ENCODE measurements around the gene GRIK5. TPM values are rescaled to one million over a fixed set of nuclear protein-coding genes. Genes with fewer than 3 reads are reported as not detected.
"Not testable (repeated sequence)": the region's sequence is repeated elsewhere in the genome, so short reads cannot be mapped to it uniquely, and the experiment has no call there.

GRIK5 gene
- total RNA-seq, result 9.2 TPM

DNA sequence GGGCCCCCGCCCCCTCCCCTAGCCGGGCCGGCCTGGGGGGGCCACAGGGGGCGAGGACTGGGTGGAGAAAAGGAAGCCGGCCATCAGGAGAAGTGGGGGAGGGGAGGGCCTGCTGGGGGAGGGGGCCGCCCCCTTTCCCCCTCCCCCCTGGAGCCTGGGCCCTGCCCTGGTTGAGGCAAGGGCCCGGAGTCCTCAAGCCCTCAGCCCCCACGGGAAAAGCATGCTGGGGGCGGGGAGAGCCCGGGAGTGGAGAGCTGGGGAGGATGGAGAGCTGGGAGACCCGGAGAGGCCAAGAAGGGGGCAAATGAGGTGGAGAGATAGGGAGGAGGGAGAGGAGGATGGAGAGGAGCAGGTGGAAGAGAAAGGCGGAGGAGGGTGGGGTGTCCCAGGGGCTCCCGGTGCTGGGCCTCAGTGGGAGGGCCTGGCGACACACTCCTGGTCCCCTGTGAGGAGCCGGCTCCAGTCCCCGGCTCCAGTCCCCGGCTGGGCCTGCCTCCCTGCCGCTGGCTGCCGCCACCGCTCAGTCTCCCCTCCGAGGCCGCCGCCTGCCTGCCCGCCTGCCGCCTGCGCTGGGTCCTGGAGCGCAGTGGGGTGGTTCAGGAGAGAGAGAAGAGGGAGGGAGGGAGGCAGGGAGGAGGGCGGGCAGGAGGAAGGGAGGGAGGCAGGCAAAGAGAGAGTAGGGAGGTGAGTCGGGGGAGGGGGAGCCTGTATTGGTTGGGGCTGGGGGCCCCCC is at the start of gene GRIK5:
Gene GRIK5, minus strand, starts transcription at position 588 of the 733 bp plus-strand sequence. CDS start 4,436 bp downstream, outside the sequence.
- ATAC-seq (peak; percentile 51), DNase-seq (ENCODE audit: low spot score) (no peak)
- intact Hi-C loops (cut with DNase I), result no loop called here

- no peak for DNase-seq (ENCODE audit: low spot score)
- intact Hi-C loops (cut with DNase I), result no loop called here
- ATAC-seq, result no peak
Observed at GRCh38 chr19:42117076-42117475, 47.1 kb upstream of the GRIK5 start.

DNA sequence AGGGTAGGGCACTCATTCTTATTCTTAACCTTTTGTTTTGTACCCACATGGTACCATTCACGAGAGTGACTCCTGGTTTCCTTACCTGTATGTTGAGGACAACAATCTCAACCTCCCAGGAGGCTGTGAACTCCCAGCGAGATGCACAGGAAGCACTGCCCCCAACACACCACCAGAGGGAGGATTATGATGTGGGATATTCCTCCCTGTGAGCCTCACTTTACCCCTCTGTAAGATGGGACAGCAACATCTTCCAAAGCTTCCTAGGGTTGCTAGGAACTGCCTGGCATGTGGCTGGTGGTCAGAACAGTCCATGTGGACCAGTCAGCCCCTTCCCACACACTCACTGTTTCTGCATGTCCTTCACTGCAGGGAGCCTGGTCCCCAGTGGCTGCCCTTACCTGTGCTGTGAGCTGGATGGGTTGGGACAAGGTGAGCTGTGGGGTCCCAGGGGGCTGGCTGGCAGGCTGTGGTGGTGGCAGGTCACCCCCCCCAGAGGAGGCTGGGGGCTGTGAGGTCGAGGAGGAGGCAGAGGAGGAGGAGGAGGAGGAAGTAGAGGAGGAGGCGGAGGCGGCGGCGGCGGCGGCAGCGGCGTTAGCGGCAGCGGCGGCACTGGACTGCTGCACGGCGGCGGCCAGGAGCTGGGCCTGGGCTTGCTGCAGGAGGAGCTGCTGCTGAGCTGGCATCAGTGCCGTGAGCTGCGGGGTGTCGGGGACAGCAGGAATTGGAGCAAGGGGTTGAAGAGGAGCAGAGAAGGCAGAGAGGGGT is 46.5 kb upstream of the GRIK5 start:
- no peak for ATAC-seq
- intact Hi-C loops (cut with DNase I), result no loop called here
- no peak for DNase-seq (ENCODE audit: low spot score)

DNA sequence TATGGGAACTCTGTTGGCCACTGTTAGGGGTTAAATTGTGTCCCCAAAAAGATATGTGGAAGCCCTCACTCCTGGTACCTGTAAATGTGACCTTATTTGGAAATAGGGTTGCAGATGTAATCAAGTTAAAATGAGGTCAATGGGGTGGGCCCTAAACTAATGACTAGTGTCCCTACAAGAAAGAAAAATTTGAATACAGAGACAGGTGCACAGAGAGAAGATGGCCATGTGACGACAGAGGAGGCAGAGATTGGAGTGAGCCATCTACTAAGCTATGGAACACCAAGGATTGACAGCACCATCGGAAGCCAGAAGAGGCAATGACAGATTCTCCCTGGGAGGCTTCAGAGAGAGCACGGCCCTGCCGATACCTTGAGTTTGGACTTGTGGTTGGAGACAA is 45.7 kb upstream of the GRIK5 start:
- intact Hi-C loops (cut with DNase I), result no loop called here
- ATAC-seq (no peak), DNase-seq (ENCODE audit: low spot score) (no peak)

GRCh38 chr19:42115219-42115618 is 45.2 kb upstream of the GRIK5 start:
- ATAC-seq, result no peak
- intact Hi-C loops (cut with DNase I), result no loop called here
- no peak for DNase-seq (ENCODE audit: low spot score)

- ATAC-seq (no peak), DNase-seq (ENCODE audit: low spot score) (no peak)
- intact Hi-C loops (cut with DNase I), result no loop called here
Observed at GRCh38 chr19:42114412-42114811, 44.4 kb upstream of the GRIK5 start.

- intact Hi-C loops (cut with DNase I), result no loop called here
- DNase-seq (ENCODE audit: low spot score) (no peak), ATAC-seq (peak; percentile 70)
Observed at GRCh38 chr19:42113641-42114348, 43.8 kb upstream of the GRIK5 start.

GRCh38 chr19:42111811-42112210 is 41.8 kb upstream of the GRIK5 start:
- ATAC-seq (no peak), DNase-seq (ENCODE audit: low spot score) (no peak)
- intact Hi-C loops (cut with DNase I), result no loop called here

DNA sequence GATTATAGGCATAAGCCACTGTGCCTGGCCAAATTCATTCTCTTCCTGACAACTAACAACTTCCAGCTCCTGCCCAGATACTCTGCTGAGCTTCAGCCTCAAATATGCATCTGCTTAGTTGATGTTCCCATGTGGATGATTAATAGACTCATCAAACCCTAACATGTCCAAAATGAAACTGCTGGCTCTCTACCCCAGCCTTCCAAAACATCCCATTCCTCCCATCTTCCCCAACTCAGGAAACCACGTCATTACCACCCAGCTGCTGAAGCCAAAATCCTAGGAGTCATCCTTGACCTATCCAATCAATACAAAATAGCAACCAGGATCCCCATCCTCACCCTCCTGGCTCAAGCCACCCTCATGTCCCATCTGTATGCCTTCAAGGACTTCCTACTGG is 41.4 kb upstream of the GRIK5 start:
- ATAC-seq (no peak), DNase-seq (ENCODE audit: low spot score) (no peak)
- intact Hi-C loops (cut with DNase I), result no loop called here

DNA sequence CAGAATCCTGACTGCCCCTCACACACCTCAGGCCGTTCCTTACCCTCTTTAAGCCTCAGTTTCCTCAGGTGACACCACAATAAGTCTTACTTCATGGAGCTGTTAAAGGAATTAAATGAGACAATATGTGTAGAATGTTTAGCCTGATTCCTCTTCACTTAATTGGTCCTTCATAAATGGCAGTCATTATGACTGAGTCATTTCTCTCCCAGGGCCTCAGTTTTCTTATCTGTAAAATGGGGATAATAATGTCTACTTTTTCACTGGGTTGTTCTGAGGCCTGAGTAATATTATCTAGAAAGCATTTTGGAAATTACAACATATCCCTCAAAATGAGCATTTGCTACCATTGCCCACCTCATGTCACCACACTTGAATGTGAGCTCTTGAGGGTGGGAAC is 40.7 kb upstream of the GRIK5 start:
- intact Hi-C loops (cut with DNase I), result no loop called here
- DNase-seq (ENCODE audit: low spot score), result no peak
- no peak for ATAC-seq

DNA sequence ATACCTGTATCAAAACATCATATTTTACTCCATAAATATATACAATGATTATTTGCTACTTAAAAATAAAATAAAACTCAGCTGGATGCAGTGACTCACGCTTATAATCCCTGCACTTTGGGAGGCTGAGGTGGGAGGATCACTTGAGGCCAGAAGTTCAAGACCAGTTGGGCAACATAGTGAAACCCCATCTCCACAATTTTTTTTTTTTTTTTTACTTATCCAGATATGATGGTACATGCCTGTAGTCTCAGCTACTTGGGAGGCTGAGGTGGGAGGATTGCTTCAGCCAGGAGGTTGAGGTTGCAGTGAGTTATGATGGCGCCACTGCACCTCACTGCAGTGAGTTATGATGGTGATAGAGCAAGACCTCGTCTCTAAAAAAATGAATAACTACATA is 39.9 kb upstream of the GRIK5 start:
- ATAC-seq, result no peak
- DNase-seq (ENCODE audit: low spot score), result no peak
- intact Hi-C loops (cut with DNase I), result no loop called here

DNA sequence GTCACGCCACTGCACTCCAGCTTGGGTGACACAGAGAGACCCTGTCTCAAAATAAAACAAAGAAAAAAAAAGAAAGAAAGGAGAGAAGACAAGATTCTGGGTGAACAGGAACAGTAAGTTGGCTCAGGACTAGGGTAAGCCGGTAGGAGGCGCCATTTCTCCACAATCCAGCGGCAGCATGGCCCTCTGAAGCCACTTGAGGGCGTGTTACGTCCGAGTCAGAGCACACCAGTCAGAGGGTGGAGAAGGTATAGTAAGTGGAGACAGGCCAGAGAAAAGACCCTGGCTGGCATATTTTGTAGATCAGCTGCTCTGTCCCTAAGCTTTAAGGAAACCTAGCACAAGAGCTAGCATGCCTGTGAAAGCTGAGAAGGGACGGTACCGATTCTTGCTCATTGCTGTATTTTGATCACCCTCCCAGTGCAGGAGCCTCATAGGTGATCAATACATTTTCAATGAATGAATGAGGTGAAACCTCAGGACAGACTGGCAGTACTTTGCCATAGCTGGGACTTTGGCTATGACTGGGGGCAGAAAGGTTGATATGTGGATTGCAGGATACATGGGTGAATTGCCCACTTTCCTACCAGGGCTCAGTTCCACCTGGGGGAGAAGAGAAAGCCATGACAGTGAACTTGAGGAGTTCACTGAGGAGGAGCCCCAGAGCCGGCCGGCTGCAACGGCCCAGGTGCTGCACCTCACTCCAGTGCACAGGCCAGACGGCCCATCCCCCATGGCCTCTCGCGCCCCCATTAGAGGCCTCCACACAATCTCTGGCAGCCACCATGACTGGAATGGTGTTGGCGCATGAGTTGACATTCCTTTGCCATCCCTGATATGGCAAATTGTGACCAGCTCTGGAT is 38.8 kb upstream of the GRIK5 start:
- DNase-seq (ENCODE audit: low spot score), result peak; percentile 85
- ATAC-seq, result peak; percentile 75
- intact Hi-C loops (cut with DNase I), result no loop called here

DNA sequence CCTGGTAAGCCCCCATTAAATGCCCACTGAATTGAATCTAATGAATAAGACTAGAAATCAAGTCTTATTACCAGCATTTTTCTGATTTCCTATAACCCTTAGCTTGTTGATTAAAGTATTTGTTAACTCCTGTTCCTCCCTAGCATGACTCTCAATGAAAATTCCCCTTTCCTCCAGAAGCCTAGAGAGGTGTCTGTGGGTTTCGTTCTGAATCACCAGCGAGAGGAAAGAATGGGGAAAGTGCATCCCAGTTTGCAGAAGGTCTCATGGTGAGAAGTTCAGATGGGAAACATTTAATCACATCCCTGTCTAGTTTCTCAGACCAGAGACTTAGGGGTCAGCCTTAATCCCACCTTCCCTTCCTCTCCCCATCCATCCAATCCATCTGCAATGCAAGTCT is 35.4 kb upstream of the GRIK5 start:
- ATAC-seq (no peak), DNase-seq (ENCODE audit: low spot score) (no peak)
- intact Hi-C loops (cut with DNase I), result no loop called here

DNA sequence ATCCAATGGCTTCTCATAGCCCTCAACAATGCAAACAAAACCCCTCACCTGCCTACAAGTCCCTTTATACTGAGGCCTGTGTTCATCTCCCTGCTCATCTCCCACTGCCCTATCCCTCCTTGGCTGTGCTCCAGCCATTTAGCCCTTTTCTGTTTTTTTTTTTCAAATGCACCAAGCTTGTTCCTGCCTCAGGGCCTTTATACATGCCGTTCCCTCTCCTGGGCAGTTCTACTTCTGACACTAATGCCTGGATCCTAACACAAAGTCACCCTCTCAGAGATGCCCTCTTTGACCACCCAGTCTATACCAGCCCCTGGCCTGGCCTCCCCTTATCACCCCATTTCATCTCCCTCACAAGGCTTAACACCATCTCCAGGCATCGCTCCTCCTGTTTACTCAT is 32.9 kb upstream of the GRIK5 start:
- intact Hi-C loops (cut with DNase I), result no loop called here
- ATAC-seq (no peak), DNase-seq (ENCODE audit: low spot score) (no peak)

DNA sequence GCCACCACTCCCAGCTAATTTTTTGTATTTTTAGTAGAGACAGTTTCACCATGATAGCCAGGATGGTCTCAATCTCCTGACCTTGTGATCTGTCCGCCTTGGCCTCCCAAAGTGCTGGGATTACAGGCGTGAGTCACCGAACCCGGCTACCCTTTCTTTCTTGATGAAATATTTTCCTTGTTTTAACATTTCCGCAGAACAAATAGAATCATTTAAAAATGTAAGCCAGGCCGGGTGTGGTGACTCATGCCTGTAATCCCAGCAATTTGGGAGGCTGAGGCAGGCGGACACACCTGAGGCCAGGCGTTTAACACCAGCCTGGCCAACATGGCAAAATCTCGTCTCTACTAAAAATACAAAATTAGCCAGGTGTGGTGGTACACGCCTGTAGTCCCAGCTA is 30.2 kb upstream of the GRIK5 start:
- intact Hi-C loops (cut with DNase I); ATAC-seq; DNase-seq (ENCODE audit: low spot score): not testable (repeated sequence)

DNA sequence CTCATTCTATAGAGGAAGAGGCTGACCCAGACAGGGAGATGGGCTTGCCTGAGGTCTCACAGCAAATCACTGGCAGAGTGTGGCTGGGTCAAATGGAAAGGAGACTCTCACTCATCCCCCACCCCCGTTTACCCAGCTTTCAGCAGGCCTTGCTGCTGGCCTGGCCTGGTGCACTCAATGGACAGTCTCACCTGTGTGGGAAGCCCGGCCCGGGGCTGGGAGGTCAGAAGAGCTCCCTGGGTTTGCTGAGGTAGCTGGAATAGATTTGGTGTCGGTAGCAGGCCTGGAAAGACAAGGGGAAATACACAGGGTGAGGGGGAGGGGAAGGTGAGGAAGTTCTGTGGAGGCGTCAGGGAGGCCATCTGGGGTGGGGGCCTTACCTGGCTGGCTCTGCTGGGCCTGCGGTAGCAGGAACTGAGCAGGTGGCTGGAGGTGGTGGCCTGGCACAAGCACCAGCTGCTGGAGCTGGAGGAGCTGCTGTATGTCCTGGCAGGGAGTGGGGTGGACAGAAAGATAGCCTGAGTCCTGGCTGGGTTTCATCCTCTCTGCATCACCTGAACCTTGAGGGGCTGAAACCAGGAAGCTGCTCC is 29.4 kb upstream of the GRIK5 start:
- intact Hi-C loops (cut with DNase I), result no loop called here
- no peak for DNase-seq (ENCODE audit: low spot score)
- no peak for ATAC-seq

DNA sequence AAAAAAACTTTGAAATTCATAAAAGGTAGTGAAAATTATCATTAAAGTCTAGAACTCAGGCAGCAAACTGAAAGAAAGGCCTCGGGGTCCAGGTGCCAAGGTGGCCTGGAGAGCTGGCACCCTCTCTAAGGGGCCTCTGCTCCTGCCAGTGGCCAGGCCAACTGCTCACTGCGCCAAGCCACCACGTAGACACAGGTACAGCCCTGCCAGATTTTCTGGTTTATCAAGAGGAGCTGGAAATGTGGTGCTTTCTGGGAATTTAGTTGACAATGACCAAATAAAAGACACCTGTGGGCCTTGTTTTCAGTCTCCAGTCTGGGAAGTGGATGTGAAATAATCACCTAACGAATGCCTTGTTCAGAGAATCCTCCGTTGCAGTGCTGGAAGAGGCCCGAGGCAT is 28.8 kb upstream of the GRIK5 start:
- intact Hi-C loops (cut with DNase I), result no loop called here
- ATAC-seq (no peak), DNase-seq (ENCODE audit: low spot score) (no peak)

GRCh38 chr19:42097461-42097860 is 27.5 kb upstream of the GRIK5 start:
- ATAC-seq (no peak), DNase-seq (ENCODE audit: low spot score) (no peak)
- intact Hi-C loops (cut with DNase I), result no loop called here
